Neural progenitor cell (in vitro differentiated cells): ENCODE measurements around the gene RBPMS2. TPM values are rescaled to one million over a fixed set of nuclear protein-coding genes. Genes with fewer than 3 reads are reported as not detected.
A peak's percentile ranks its signal among the peaks of the same experiment; 100 is the strongest.

ENCODE experiments used
- DNase-seq: peaks from one replicate; pipeline ENCODE4 v3.0.0-alpha.2; 2016; ENCODE audit warnings: low spot score
- H2AFZ ChIP-seq: fragments of 200-600 bp; sonication (generic); replicated peaks from 2 replicates; pipeline ENCODE4 v1.6.1; 2016; ENCODE audit warnings: antibody characterized with exemption
- H3F3A ChIP-seq: fragments of 200-600 bp; sonication (generic); 2 replicates; pipeline ENCODE4 v1.6.1; 2016; ENCODE audit warnings: antibody characterized with exemption, low read depth
- H3K27ac ChIP-seq: fragments of 200-600 bp; sonication (generic); 2 replicates; pipeline ENCODE4 v1.5.1; 2016; ENCODE audit warnings: mild to moderate bottlenecking
- H3K27me3 ChIP-seq: fragments of 200-600 bp; sonication (generic); 2 replicates; pipeline ENCODE4 v1.6.1; 2016; ENCODE audit warnings: mild to moderate bottlenecking, moderate library complexity
- H3K36me3 ChIP-seq: fragments of 200-600 bp; sonication (generic); 2 replicates; pipeline ENCODE4 v1.5.1; 2016
- H3K4me1 ChIP-seq: fragments of 200-600 bp; sonication (generic); 2 replicates; pipeline ENCODE4 v1.6.1; 2016; ENCODE audit warnings: mixed run types
- H3K4me2 ChIP-seq: fragments of 200-600 bp; sonication (generic); 2 replicates; pipeline ENCODE4 v1.6.1; 2016
- H3K4me3 ChIP-seq: fragments of 200-600 bp; sonication (generic); 2 replicates; pipeline ENCODE4 v1.5.1; 2016
- H3K79me2 ChIP-seq: fragments of 200-600 bp; sonication (generic); 2 replicates; pipeline ENCODE4 v1.6.1; 2016; ENCODE audit warnings: low read depth
- H3K9ac ChIP-seq: fragments of 200-600 bp; sonication (generic); 2 replicates; pipeline ENCODE4 v1.6.1; 2016
- H3K9me3 ChIP-seq: fragments of 200-600 bp; sonication (generic); 2 replicates; pipeline ENCODE4 v1.5.1; 2016; ENCODE audit warnings: low read depth
- H4K20me1 ChIP-seq: fragments of 200-600 bp; sonication (generic); 2 replicates; pipeline ENCODE4 v1.6.1; 2016; ENCODE audit warnings: low read depth
- H3K27ac Mint-ChIP-seq: 3 replicates; pipeline ENCODE4 v1.8.0; 2021; ENCODE audit warnings: mixed read lengths
- H3K27me3 Mint-ChIP-seq: 2 replicates; pipeline ENCODE4 v1.8.0; 2022; ENCODE audit warnings: low read depth, mild to moderate bottlenecking, inconsistent platforms, moderate library complexity, mixed read lengths; ENCODE audit not compliant: insufficient read depth
- H3K36me3 Mint-ChIP-seq: 3 replicates; pipeline ENCODE4 v1.8.0; 2021; ENCODE audit warnings: mixed read lengths
- H3K4me1 Mint-ChIP-seq: 3 replicates; pipeline ENCODE4 v1.8.0; 2021; ENCODE audit warnings: mixed read lengths
- H3K4me3 Mint-ChIP-seq: 3 replicates; pipeline ENCODE4 v1.8.0; 2021; ENCODE audit warnings: mild to moderate bottlenecking, moderate library complexity, mixed read lengths
- H3K9me3 Mint-ChIP-seq: 3 replicates; pipeline ENCODE4 v1.8.0; 2020; ENCODE audit warnings: mixed read lengths
- CTCF ChIP-seq: fragments of 200-600 bp; sonication (generic); IDR thresholded peaks from 2 replicates; pipeline ENCODE4 v1.5.1; 2017; ENCODE audit warnings: antibody characterized with exemption, mild to moderate bottlenecking
- EZH2 ChIP-seq: fragments of 200-600 bp; sonication (generic); IDR thresholded peaks from 2 replicates; pipeline ENCODE4 v1.6.1; 2017; ENCODE audit warnings: antibody characterized with exemption, mild to moderate bottlenecking, moderate library complexity
- EZH2phosphoT487 ChIP-seq: fragments of 200-600 bp; sonication (generic); IDR thresholded peaks from 2 replicates; pipeline ENCODE4 v1.6.1; 2017; ENCODE audit warnings: antibody characterized with exemption
- total RNA-seq: library from RNA; depleted of rRNA; stranded (reverse); fragments of >200 nt; gene quantifications from 2 replicates; pipeline ENCODE4 v1.2.3, GENCODE V29; 2015; ENCODE audit warnings: low replicate concordance

The RBPMS2 gene
- total RNA-seq, 1 donor from 2014 or later, result 0.15 TPM

GRCh38 chr15:64699751-64700388 lies 75.5 kb downstream of the RBPMS2 start:
- peak overlapping the region; percentile 89 for H3K4me2 ChIP-seq
- H3K27me3 Mint-ChIP-seq, result peaks cover 7% of the 10 kb centered on the region
- no peak for TF ChIP-seq EZH2
- TF ChIP-seq EZH2phosphoT487, result no peak
- no peak for TF ChIP-seq CTCF
- H3K4me3 ChIP-seq, result peak overlapping the region; percentile 87
- peaks cover 32% of the 10 kb centered on the region for H3F3A ChIP-seq
- peaks cover 18% of the 10 kb centered on the region for H3K36me3 Mint-ChIP-seq
- peaks cover 81% of the 10 kb centered on the region for H3K79me2 ChIP-seq
- H3K4me3 Mint-ChIP-seq, result peak overlapping the region; percentile 90
- no peaks in the 10 kb centered on the region for H3K36me3 ChIP-seq
- H2AFZ ChIP-seq, result no peak overlapping the region
- H3K9me3 ChIP-seq, result no peaks in the 10 kb centered on the region
- H3K27ac Mint-ChIP-seq, result peak overlapping the region; percentile 64
- peak overlapping the region; percentile 80 for H3K27ac ChIP-seq
- no peaks in the 10 kb centered on the region for H3K9me3 Mint-ChIP-seq
- H3K27me3 ChIP-seq, result no peaks in the 10 kb centered on the region
- H3K4me1 ChIP-seq, result peaks cover 50% of the 10 kb centered on the region
- peak overlapping the region; percentile 1 for H3K9ac ChIP-seq
- peak; percentile 74 for DNase-seq
- peaks cover 66% of the 10 kb centered on the region for H4K20me1 ChIP-seq
- peaks cover 65% of the 10 kb centered on the region for H3K4me1 Mint-ChIP-seq

- H3K79me2 ChIP-seq, result peaks cover 91% of the 10 kb centered on the region
- H3K9me3 ChIP-seq, result no peaks in the 10 kb centered on the region
- DNase-seq, result no peak
- H3K27me3 ChIP-seq, result no peaks in the 10 kb centered on the region
- Mint-ChIP-seq H3K27ac (peak overlapping the region; percentile 27), H3K4me3 (peak overlapping the region; percentile 90), H3K27me3 (peaks cover 8% of the 10 kb centered on the region), H3K9me3 (no peaks in the 10 kb centered on the region), H3K4me1 (peaks cover 65% of the 10 kb centered on the region), H3K36me3 (peaks cover 20% of the 10 kb centered on the region)
- H4K20me1 ChIP-seq, result peaks cover 76% of the 10 kb centered on the region
- H3K4me1 ChIP-seq, result peaks cover 51% of the 10 kb centered on the region
- H3K4me2 ChIP-seq, result peak overlapping the region; percentile 89
- H3K4me3 ChIP-seq, result peak overlapping the region; percentile 87
- no peaks in the 10 kb centered on the region for H3K36me3 ChIP-seq
- H3K9ac ChIP-seq, result no peak overlapping the region
- no peak overlapping the region for H2AFZ ChIP-seq
- H3K27ac ChIP-seq, result peak overlapping the region; percentile 80
- TF ChIP-seq EZH2phosphoT487 (no peak), EZH2 (no peak), CTCF (no peak)
- peaks cover 32% of the 10 kb centered on the region for H3F3A ChIP-seq
Measured at GRCh38 chr15:64698823-64699222, 76.6 kb downstream of the RBPMS2 start.

- Histone ChIP-seq H3K4me2 (peak overlapping the region; percentile 89), H3K4me1 (peaks cover 51% of the 10 kb centered on the region), H3K9me3 (no peaks in the 10 kb centered on the region), H2AFZ (no peak overlapping the region), H3K79me2 (peaks cover 100% of the 10 kb centered on the region), H4K20me1 (peaks cover 85% of the 10 kb centered on the region), H3K9ac (no peak overlapping the region), H3K27ac (no peak overlapping the region), H3F3A (peaks cover 38% of the 10 kb centered on the region), H3K36me3 (no peaks in the 10 kb centered on the region), H3K27me3 (no peaks in the 10 kb centered on the region), H3K4me3 (no peak overlapping the region)
- Mint-ChIP-seq H3K4me1 (peaks cover 61% of the 10 kb centered on the region), H3K27ac (no peak overlapping the region), H3K4me3 (no peak overlapping the region), H3K36me3 (peaks cover 24% of the 10 kb centered on the region), H3K27me3 (peaks cover 8% of the 10 kb centered on the region), H3K9me3 (no peaks in the 10 kb centered on the region)
- no peak for DNase-seq
- TF ChIP-seq CTCF, result no peak
- no peak for TF ChIP-seq EZH2phosphoT487
- no peak for TF ChIP-seq EZH2
Measured at GRCh38 chr15:64697911-64698369, 77.4 kb downstream of the RBPMS2 start.
